Mucosa of gallbladder (tissue), 1 donor: ENCODE results near the gene TRIM17. TPM values are rescaled to one million over a fixed set of nuclear protein-coding genes. Genes with fewer than 3 reads are reported as not detected.

Experiments
- DNase-seq: peaks from one replicate; pipeline ENCODE4 v3.0.0-alpha.2; 2020; ENCODE audit warnings: low spot score
- total RNA-seq: library from RNA; stranded (reverse); gene quantifications from one replicate; pipeline ENCODE4 v1.2.1, GENCODE V29; 2021
- donor health status: DM: no; HTN: no; CAD: no.

The TRIM17 gene
- total RNA-seq, 1 donor from 2014 or later = 0.23 TPM

- no peak for DNase-seq
Observed at GRCh38 chr1:228401782-228402640, 14.7 kb downstream of the TRIM17 start.

GRCh38 chr1:228400692-228401454 is 15.8 kb downstream of the TRIM17 start:
- DNase-seq = no peak

GRCh38 chr1:228400237-228400651 is 16.4 kb downstream of the TRIM17 start:
- DNase-seq = no peak

GRCh38 chr1:228399531-228400236 is 17.0 kb downstream of the TRIM17 start:
- DNase-seq = no peak

- no peak for DNase-seq
Observed at GRCh38 chr1:228398741-228399461, 17.8 kb downstream of the TRIM17 start.

- no peak for DNase-seq
Observed at GRCh38 chr1:228397966-228398365, 18.7 kb downstream of the TRIM17 start.

- no peak for DNase-seq
Observed at GRCh38 chr1:228396770-228397662, 19.6 kb downstream of the TRIM17 start.

- no peak for DNase-seq
Observed at GRCh38 chr1:228394571-228395394, 21.9 kb downstream of the TRIM17 start.

GRCh38 chr1:228393811-228394570 is 22.7 kb downstream of the TRIM17 start:
- DNase-seq = no peak

- DNase-seq = no peak
Observed at GRCh38 chr1:228393268-228393701, 23.4 kb downstream of the TRIM17 start.

- no peak for DNase-seq
Observed at GRCh38 chr1:228392111-228392936, 24.3 kb downstream of the TRIM17 start.

- no peak for DNase-seq
Observed at GRCh38 chr1:228391411-228392020, 25.1 kb downstream of the TRIM17 start.

- DNase-seq = no peak
Observed at GRCh38 chr1:228390649-228391048, 26.0 kb downstream of the TRIM17 start.

GRCh38 chr1:228387321-228387720 is 29.3 kb downstream of the TRIM17 start:
- DNase-seq = no peak

- no peak for DNase-seq
Observed at GRCh38 chr1:228385232-228385631, 31.4 kb downstream of the TRIM17 start.

GRCh38 chr1:228383773-228384172 is 32.9 kb downstream of the TRIM17 start:
- DNase-seq = no peak

GRCh38 chr1:228381356-228381755 is 35.3 kb downstream of the TRIM17 start:
- no peak for DNase-seq
